Measurements from ENCODE around the gene EPHA4.

- TF ChIP-seq CTCF (IDR thresholded peaks at IDR 0.05) (no peak), POLR2A (IDR thresholded peaks at IDR 0.05) (no peak)
Observed at GRCh38 chr2:221488136-221488807, 83.8 kb downstream of the EPHA4 start.

Measured in thyroid gland (tissue), 4 donors.